ENCODE results near the gene MXRA5. TPM values are rescaled to one million over a fixed set of nuclear protein-coding genes. Genes with fewer than 3 reads are reported as not detected.

Gene MXRA5
- total RNA-seq, 2 experiments from 2014 or later: not detected

DNA sequence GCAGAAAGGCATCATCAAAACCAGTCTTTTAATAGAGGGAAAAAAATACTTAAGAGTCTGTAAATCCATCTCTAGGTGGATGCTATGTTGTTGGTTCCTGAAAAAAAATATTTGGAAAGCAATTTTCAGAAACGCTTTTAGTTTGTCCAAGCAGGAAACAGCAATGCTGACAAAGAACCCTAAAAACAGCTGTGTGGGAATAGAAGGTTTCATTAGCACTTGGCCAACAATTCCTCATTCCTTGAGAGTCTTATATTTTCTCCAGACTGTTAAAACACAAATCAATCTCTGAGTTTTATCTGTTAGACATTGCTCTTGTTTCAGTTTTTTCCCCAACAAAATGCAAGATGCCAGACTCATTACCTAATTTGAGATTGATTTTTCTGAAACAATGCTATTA, 6.4 kb downstream of the MXRA5 start:
- no peaks in the 10 kb centered on the region for H3K36me3 ChIP-seq (ENCODE audit: insufficient read depth, low read length)
- no peak for DNase-seq (ENCODE audit: low spot score)
- H3K4me3 ChIP-seq (ENCODE audit: low read depth, low read length, poor library complexity, severe bottlenecking): no peak overlapping the region
- TF ChIP-seq, protein P1, sequence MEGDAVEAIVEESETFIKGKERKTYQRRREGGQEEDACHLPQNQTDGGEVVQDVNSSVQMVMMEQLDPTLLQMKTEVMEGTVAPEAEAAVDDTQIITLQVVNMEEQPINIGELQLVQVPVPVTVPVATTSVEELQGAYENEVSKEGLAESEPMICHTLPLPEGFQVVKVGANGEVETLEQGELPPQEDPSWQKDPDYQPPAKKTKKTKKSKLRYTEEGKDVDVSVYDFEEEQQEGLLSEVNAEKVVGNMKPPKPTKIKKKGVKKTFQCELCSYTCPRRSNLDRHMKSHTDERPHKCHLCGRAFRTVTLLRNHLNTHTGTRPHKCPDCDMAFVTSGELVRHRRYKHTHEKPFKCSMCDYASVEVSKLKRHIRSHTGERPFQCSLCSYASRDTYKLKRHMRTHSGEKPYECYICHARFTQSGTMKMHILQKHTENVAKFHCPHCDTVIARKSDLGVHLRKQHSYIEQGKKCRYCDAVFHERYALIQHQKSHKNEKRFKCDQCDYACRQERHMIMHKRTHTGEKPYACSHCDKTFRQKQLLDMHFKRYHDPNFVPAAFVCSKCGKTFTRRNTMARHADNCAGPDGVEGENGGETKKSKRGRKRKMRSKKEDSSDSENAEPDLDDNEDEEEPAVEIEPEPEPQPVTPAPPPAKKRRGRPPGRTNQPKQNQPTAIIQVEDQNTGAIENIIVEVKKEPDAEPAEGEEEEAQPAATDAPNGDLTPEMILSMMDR (conservative IDR thresholded peaks at IDR 0.05; ENCODE audit: low read length): no peak
- no peak for TF ChIP-seq EZH2phosphoT487 (IDR thresholded peaks at IDR 0.05; ENCODE audit: borderline replicate concordance, low read depth, low read length)
- H2AFZ ChIP-seq (ENCODE audit: low read length): no peak overlapping the region
- no peaks in the 10 kb centered on the region for H3K9me2 ChIP-seq (ENCODE audit: insufficient read depth, low read length)
- no peaks in the 10 kb centered on the region for H4K20me1 ChIP-seq (ENCODE audit: insufficient read depth, low read length)
- H3K4me2 ChIP-seq (ENCODE audit: low read length): no peak overlapping the region
- intact Hi-C loops (cut with micrococcal nuclease; ENCODE audit: unreplicated experiment): no loop called here
- no peaks in the 10 kb centered on the region for H3K4me1 ChIP-seq (ENCODE audit: insufficient read depth, low read length, poor library complexity, severe bottlenecking)
- H3K79me2 ChIP-seq (ENCODE audit: insufficient read depth, low read depth, low read length): no peaks in the 10 kb centered on the region
- ChIA-PET POLR2A (no interaction called here), CTCF (ENCODE audit: unreplicated experiment) (no interaction called here)
- H3K9me3 ChIP-seq (ENCODE audit: low read length): no peaks in the 10 kb centered on the region
- H3K27ac ChIP-seq (ENCODE audit: low read depth, low read length, poor library complexity, severe bottlenecking): no peak overlapping the region
- no TSS peak for BruUV-seq (replicated peaks)

GRCh38 chrX:3326681-3327080, 19.8 kb downstream of the MXRA5 start:
- ChIA-PET POLR2A (no interaction called here), CTCF (ENCODE audit: unreplicated experiment) (no interaction called here)
- H3K4me3 ChIP-seq (ENCODE audit: low read depth, low read length, poor library complexity, severe bottlenecking): no peak overlapping the region
- H3K36me3 ChIP-seq (ENCODE audit: insufficient read depth, low read length): no peaks in the 10 kb centered on the region
- no TSS peak for BruUV-seq (replicated peaks)
- H3K9me3 ChIP-seq (ENCODE audit: low read length): no peaks in the 10 kb centered on the region
- intact Hi-C loops (cut with micrococcal nuclease; ENCODE audit: unreplicated experiment): no loop called here
- H3K27ac ChIP-seq (ENCODE audit: low read depth, low read length, poor library complexity, severe bottlenecking): no peak overlapping the region
- H3K9me2 ChIP-seq (ENCODE audit: insufficient read depth, low read length): no peaks in the 10 kb centered on the region
- H3K4me1 ChIP-seq (ENCODE audit: insufficient read depth, low read length, poor library complexity, severe bottlenecking): no peaks in the 10 kb centered on the region
- no peak for DNase-seq (ENCODE audit: low spot score)
- H2AFZ ChIP-seq (ENCODE audit: low read length): no peak overlapping the region
- H3K79me2 ChIP-seq (ENCODE audit: insufficient read depth, low read depth, low read length): no peaks in the 10 kb centered on the region
- TF ChIP-seq EZH2phosphoT487 (IDR thresholded peaks at IDR 0.05; ENCODE audit: borderline replicate concordance, low read depth, low read length): no peak
- TF ChIP-seq, protein P1 (conservative IDR thresholded peaks at IDR 0.05; ENCODE audit: low read length): no peak
- H4K20me1 ChIP-seq (ENCODE audit: insufficient read depth, low read length): no peaks in the 10 kb centered on the region
- H3K4me2 ChIP-seq (ENCODE audit: low read length): no peak overlapping the region

GRCh38 chrX:3320471-3321046, 25.9 kb downstream of the MXRA5 start:
- H3K4me1 ChIP-seq (ENCODE audit: insufficient read depth, low read length, poor library complexity, severe bottlenecking): no peaks in the 10 kb centered on the region
- H4K20me1 ChIP-seq (ENCODE audit: insufficient read depth, low read length): no peaks in the 10 kb centered on the region
- H3K4me2 ChIP-seq (ENCODE audit: low read length): no peak overlapping the region
- no peaks in the 10 kb centered on the region for H3K79me2 ChIP-seq (ENCODE audit: insufficient read depth, low read depth, low read length)
- TF ChIP-seq, protein P1 (conservative IDR thresholded peaks at IDR 0.05; ENCODE audit: low read length): no peak
- TF ChIP-seq EZH2phosphoT487 (IDR thresholded peaks at IDR 0.05; ENCODE audit: borderline replicate concordance, low read depth, low read length): no peak
- intact Hi-C loops (cut with micrococcal nuclease; ENCODE audit: unreplicated experiment): no loop called here
- H2AFZ ChIP-seq (ENCODE audit: low read length): no peak overlapping the region
- no peak for DNase-seq (ENCODE audit: low spot score)
- no TSS peak for BruUV-seq (replicated peaks)
- H3K9me2 ChIP-seq (ENCODE audit: insufficient read depth, low read length): no peaks in the 10 kb centered on the region
- H3K9me3 ChIP-seq (ENCODE audit: low read length): no peaks in the 10 kb centered on the region
- H3K27ac ChIP-seq (ENCODE audit: low read depth, low read length, poor library complexity, severe bottlenecking): no peak overlapping the region
- ChIA-PET POLR2A (no interaction called here), CTCF (ENCODE audit: unreplicated experiment) (no interaction called here)
- no peaks in the 10 kb centered on the region for H3K36me3 ChIP-seq (ENCODE audit: insufficient read depth, low read length)
- H3K4me3 ChIP-seq (ENCODE audit: low read depth, low read length, poor library complexity, severe bottlenecking): no peak overlapping the region

All from OCI-LY7 (cell line).